A673 (cell line): ENCODE data around the gene EEF1B2.

Experiments
- EZH2 ChIP-seq: fragments of 200-600 bp; sonication (generic); IDR thresholded peaks from 2 replicates; pipeline ENCODE4 v1.6.1; 2017; ENCODE audit warnings: borderline replicate concordance, low read depth, mild to moderate bottlenecking, mixed read lengths, antibody characterized with exemption, low read length; ENCODE audit not compliant: poor library complexity, severe bottlenecking
- TF ChIP-seq, protein P1 (sequence below): fragments of 300-800, 200-600 bp; sonication (generic); conservative IDR thresholded peaks from 2 replicates; pipeline ENCODE4 v1.5.1; 2017; ENCODE audit warnings: low read depth, mild to moderate bottlenecking, antibody characterized with exemption, low read length, moderate library complexity, mixed read lengths

DNA sequence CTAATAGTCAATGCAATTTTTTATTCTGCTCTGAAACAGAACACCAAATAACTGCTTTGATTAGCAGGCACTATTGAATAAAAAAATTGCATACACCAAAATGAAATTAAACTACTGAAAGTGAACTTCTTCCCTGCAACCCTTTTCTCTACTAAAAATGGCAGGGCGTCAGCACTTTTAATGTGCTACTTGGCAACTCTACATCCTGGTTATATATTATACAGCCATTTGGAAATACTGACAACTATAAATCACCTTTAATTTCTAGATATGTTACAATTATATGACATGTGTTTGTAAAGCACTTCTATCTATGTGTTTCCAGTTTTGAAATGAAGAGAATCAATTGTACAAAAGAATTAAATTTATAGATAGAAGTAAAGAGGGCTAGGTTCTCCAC lies 10.4 kb upstream of the EEF1B2 start:
- no peak for TF ChIP-seq EZH2
- TF ChIP-seq, protein P1, sequence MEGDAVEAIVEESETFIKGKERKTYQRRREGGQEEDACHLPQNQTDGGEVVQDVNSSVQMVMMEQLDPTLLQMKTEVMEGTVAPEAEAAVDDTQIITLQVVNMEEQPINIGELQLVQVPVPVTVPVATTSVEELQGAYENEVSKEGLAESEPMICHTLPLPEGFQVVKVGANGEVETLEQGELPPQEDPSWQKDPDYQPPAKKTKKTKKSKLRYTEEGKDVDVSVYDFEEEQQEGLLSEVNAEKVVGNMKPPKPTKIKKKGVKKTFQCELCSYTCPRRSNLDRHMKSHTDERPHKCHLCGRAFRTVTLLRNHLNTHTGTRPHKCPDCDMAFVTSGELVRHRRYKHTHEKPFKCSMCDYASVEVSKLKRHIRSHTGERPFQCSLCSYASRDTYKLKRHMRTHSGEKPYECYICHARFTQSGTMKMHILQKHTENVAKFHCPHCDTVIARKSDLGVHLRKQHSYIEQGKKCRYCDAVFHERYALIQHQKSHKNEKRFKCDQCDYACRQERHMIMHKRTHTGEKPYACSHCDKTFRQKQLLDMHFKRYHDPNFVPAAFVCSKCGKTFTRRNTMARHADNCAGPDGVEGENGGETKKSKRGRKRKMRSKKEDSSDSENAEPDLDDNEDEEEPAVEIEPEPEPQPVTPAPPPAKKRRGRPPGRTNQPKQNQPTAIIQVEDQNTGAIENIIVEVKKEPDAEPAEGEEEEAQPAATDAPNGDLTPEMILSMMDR = no peak
